HG03159 (cell line): ENCODE data around the gene CLEC18A.
"Not testable (repeated sequence)": the region's sequence is repeated elsewhere in the genome, so short reads cannot be mapped to it uniquely, and the experiment has no call there.

ENCODE experiments used
- ATAC-seq: cut with Tn5 transposase; IDR thresholded peaks from one replicate; pipeline ENCODE4 v1.9.1; 2021; ENCODE audit warnings: mild to moderate bottlenecking, moderate library complexity; ENCODE audit not compliant: unreplicated experiment

Gene CLEC18A

DNA sequence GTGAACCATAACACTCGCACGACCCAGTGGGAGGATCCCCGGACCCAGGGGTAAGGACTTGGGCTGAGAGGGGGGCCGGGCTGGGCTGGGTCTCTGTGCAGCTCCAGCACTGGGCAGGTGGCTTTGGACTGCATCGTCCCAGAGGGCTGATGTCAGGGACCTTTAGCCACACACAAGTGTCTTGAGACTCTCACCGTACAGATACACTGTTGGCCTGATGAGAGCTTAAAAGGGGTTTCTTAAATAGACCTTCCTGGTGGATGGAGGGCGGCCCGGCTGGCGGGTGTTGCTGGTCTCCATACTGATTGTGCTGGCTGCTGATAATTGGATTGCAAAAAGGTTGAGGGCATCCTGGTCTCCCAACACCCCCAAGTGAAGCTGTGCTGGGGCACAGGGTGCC is 21.7 kb upstream of the CLEC18A start:
- no peak for ATAC-seq

DNA sequence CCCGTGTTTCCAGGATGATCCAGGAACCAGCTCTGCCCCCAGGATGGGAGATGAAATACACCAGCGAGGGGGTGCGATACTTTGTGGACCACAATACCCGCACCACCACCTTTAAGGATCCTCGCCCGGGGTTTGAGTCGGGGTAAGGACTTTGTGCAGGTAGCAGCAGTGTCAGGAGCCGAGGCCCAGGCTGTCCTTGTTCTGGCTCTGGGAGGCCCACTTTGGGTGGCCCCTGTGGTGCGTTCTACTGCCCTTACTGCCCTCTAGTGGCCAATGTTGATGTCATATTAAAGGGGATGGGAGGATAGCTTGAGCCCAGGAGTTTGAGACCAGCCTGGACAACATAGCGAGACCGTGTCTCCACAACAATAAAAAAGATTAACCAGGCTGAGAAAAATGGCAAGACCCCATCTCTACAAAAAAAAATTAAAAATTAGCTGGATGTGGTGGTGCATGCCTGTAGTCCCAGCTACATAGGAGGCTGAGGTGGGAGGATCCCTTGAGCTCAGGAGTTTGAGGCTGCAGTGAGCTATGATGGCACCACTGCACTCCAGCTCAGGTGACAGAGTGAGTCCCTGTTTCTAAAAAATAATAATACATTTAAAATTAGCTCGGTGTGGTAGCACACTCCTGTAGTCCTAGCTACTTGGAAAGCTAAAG is 20.9 kb upstream of the CLEC18A start:
- no peak for ATAC-seq

DNA sequence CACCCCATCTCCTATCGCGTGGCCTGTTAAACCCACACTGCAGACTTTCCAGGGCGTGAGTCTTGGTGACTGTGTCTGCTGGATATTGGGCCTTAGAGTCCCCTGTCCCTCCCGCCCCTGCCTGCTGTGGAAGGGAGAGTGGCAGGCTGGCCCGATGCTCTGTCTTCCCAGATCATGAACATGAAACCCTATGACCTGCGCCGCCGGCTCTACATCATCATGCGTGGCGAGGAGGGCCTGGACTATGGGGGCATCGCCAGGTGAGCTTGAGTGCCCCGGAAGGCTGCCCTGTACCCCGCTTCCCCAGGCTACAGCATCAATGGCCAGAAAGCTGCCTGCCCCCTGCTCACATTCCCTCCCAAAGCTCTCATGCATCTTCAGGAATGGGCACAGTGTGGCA is 19.5 kb upstream of the CLEC18A start:
- no peak for ATAC-seq

DNA sequence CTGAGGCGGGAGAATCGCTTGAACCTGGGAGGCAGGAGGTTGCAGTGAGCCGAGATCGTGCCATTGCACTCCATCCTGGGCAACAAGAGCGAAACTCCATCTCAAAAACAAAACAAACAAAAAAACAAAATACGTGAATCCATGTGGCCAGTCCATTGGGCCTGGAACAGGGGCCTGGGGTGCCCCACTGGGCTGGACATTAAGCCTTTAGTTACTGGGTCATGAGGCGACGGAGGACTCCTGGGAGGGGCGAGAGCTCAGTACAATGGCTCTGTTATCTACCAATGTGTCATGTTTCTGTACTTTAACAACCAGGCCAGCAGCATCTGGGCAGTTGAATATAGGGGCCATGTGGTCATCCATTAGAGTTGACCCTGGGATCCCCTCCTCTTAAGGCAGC is 18.9 kb upstream of the CLEC18A start:
- ATAC-seq, result no peak

DNA sequence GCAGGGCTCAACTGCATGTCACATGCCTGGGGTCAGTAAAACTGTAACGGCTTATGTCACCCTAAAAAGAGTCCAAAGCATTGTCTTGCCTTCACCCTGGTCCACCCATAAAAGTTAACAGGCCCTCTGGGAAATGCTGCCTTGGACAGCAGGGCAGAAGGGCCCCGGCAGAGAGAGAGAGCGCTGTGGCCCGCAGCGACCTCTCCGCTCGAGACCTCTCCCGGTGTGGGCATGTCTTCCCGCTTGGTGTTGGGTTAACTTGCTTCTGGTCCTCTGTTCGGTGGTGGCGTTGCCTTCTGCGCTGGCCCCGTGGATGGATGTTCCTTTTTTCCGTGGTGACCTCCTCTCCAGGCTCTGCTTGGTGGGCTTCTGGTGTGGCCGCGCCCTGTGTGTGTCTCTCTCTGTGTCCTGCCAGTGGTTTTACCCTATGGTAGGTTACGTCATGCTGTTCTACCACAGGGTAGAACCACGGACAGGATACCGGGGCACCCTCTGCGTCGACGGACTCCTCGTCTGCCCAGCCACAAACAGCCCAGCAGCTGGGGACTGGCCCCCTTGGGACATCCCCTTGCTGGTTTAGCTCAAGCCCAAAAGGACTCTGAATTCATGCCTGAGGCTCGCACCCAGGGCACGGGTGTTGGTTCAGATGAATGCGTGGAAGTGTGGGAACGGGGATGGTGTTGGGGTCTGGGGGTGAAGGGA is 18.3 kb upstream of the CLEC18A start:
- ATAC-seq, result no peak

DNA sequence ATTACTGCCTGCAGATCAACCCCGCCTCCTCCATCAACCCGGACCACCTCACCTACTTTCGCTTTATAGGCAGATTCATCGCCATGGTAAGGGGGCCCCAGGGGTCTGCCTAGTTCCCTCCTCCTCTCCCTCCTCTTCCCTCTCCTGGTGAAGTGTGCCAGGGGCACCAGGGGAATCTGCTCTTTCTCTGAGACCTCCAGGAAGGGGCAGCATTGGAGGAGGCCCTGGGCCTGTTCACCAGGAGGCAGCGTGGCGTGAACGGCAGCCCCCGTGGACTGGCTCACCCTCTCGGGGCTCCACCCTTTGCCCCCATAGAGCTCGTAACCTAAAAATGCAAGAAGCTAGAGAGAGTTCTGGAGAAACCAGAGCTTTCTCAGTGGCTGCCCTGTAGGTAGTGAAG is 17.1 kb upstream of the CLEC18A start:
- no peak for ATAC-seq

DNA sequence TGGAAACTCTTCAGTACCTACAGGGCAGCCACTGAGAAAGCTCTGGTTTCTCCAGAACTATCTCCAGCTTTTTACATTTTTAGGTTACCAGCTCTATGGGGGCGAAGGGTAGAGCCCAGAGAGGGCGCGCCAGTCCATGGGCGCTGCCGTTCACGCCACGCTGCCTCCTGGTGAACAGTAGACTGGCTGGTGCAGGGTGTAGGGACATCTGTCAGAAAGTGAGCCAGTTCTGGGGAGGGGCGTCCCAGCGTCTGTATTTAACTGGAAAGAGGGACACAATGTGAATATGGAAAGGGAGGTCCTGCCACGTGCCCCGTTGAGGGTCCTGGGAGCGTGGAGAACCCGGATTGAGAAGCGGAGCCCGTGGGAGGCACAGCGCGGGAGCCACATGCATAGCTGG is 16.4 kb upstream of the CLEC18A start:
- no peak for ATAC-seq

DNA sequence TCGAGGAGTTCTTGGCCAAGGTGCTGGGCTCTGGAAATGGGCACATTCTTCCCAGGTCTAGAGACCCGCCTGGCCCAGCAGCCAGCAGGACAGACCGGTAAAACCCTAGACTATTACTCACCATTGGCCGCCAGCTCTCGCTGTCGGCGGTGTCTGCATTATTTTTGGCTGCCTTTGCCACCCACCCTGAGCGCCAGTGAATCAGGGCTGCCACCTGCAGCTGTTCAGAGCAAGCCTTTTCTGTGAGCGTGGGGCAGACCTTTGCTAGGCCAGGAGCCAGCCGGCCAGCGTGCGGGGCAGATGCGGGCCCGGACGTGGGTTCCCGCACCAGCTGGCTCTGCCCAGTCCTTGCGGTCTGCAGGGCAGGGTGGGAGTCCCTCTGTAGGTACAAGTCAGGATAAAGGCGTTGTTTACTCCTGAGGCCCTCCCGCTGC is 15.8 kb upstream of the CLEC18A start:
- ATAC-seq, result no peak

DNA sequence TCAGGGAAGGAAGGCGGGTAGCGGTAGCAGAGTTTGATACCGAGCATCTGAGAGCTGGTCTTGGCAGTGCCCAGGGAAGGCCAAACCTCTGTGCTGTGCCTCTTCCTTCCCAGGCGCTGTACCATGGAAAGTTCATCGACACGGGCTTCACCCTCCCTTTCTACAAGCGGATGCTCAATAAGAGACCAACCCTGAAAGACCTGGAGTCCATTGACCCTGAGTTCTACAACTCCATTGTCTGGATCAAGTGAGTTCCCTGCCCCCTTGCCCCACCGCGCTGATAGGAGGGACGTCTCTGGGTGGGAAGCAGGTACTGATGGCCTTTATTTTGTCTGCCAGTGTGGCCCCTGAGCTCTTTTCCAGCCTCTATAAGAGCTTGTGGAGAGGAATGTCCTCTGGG is 15.4 kb upstream of the CLEC18A start:
- no peak for ATAC-seq

DNA sequence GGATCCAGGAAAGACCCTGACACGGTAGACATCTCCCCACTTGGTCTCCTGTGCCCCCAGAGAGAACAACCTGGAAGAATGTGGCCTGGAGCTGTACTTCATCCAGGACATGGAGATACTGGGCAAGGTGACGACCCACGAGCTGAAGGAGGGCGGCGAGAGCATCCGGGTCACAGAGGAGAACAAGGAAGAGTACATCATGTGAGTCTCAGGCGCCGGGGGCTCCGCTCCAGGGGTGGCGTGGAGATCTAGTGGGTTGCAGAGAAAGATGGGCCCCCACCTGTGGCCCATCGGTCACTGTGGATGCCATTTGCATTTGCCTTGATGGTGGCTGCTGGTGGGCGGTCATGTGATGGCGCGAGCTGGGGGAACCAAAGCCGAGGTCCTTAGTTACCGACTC is 14.9 kb upstream of the CLEC18A start:
- ATAC-seq, result no peak

DNA sequence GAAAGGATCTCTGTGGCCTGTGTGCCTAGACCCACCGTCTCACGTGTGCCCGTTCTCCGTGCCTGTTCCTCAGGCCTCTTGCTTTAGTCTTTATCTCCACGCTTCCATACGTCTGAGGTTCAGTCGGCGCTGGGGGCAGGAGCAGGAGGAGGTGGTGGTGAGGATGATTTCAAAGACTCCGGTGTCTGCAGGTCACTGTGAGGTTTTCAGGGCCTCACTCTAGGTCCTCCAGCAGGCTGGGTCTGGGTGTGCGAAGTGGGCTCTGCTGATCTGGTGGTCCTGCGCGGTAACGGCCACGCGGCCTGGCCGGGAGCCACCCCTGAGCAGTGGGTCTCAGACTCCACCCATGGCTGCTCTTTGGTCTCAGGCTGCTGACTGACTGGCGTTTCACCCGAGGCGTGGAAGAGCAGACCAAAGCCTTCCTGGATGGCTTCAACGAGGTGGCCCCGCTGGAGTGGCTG is 14.4 kb upstream of the CLEC18A start:
- no peak for ATAC-seq

DNA sequence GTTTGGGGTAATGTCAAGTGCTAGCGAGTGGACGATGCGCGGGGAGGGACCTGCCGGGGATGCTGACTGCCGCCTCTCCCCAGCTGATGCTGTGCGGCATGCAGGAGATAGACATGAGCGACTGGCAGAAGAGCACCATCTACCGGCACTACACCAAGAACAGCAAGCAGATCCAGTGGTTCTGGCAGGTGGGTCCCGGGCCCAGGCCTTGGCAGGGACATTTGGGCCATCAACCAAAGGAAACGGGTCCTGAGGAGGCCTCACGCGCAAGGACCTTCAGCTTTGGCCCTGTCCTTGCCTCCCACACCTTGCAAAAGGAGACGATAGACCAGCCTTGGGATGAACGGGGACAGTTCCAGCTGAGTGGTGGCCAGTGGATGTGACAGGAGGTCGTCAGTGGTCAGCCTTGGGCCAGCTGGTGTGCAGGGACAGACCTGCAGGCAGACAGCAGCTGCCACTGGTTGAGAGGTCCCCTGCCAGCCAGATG is 13.6 kb upstream of the CLEC18A start:
- no peak for ATAC-seq

DNA sequence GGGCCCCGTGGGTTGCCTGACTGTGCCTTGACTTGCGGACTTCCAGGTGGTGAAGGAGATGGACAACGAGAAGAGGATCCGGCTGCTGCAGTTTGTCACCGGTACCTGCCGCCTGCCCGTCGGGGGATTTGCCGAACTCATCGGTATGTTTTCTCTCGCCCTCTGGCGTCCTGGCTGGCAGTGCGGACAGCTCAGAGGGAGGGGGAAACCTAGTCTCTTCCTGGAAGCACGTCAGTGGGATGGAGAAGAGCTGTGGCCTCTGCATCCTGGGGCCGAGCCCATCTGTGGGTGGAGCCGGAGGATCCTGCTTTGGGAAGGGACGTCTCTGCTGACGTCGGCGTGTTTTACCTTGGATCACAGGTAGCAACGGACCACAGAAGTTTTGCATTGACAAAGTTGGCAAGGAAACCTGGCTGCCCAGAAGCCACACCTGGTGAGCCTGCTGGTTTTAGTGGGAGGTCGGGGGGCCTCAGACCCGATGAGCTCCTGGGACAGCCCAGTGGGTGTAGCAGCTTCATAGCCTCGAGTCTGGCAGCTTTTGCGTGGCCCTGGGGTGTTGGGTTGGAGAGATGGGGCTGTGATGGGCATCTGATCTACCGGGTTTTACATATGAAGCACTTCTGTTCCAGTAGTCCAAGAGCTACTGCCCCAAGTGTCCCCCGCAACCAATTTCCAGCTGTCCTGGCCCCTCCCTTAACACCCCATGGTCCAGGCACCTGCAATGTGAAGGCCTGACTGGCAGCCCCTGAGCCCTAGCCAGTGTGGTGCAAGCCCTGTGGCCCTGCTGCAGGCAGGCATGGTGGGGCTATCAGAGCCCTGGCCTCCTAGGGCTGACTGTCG is 11.9 kb upstream of the CLEC18A start:
- ATAC-seq, result no peak

DNA sequence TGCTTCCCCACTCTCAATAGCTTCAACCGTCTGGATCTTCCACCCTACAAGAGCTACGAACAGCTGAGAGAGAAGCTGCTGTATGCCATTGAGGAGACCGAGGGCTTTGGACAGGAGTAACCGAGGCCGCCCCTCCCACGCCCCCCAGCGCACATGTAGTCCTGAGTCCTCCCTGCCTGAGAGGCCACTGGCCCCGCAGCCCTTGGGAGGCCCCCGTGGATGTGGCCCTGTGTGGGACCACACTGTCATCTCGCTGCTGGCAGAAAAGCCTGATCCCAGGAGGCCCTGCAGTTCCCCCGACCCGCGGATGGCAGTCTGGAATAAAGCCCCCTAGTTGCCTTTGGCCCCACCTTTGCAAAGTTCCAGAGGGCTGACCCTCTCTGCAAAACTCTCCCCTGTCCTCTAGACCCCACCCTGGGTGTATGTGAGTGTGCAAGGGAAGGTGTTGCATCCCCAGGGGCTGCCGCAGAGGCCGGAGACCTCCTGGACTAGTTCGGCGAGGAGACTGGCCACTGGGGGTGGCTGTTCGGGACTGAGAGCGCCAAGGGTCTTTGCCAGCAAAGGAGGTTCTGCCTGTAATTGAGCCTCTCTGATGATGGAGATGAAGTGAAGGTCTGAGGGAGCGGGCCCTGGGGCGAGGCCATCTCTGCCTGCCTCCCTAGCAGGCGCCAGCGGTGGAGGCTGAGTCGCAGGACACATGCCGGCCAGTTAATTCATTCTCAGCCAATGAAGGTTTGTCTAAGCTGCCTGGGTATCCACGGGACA is 11.1 kb upstream of the CLEC18A start:
- ATAC-seq, result no peak

DNA sequence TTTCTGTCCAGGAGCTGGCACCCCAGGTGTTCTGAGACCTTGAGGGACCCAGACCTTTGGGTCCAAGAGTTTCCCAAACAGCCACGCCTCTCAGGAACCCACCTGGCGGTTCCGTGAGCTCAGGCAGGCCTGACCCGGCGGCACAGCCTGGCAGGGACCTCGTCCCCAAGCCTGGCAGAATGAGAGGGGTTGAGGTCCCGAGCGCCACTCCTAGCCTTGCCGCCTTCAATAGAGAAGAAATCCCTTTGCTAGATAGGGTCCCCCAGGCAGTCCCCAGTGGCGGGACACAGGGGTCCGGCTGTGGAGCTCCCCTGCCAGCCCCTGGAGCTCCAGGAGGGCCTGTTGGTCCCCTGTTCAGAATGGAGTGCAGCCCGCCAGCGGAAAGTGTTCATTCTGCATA is 10.5 kb upstream of the CLEC18A start:
- ATAC-seq, result no peak

DNA sequence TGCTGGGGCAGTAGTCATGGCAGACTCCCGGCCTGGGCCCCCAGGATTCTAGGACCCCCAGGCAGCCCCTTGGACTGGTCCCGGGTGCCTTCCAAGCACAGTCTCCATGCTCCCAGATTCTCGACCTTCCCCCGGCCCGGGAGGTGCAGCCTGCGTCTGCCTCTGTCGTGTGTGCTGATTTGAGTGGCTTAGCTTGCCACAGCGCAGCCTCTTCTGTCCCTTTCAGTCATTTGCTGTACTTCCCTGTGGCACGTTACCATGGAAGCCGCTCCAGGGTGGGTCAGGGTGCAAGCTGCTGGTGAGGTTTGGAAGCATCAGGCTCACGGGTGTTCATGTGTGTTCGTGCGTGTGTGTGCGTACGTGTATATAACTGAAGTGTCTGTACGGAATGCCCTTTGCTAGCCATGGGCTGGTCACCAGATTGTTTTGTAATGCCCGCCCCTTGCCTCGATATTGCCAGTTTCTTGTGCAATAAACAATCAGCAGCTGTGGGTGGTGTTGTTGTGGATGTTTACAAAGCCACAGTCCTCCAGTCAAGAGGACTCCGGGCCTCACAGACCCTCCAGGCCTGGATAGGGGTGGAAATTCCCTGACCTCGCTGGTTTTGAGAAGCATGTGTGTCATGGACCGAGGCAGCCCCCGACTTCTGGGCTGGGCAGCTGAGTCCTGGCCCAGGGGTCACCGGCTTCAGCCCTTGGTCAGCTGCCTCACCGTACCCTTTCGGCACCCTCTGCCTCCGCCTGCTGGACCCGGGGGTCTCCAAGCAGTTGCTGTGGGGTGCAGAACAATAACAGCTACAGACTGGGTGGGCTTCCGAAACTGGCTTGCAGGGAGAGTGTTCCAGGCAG is 9.7 kb upstream of the CLEC18A start:
- no peak for ATAC-seq

DNA sequence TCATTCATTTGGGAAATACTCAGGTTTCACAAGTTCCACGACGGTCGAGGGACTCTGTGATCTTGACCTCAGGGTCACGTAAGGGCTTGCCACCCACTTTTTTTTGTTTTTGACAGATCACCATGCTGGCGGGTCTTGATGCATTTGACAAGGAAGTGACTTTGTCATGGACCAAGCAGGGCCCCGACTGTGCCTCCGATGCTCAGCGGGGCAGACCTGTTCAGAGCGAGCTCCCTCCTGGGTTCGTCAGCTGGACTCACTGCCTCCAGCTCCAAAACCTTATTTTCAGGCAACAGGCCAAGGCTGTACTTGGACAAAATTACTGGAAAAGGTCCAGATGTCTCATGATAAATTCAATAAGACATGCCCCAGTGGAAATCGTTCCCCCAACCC is 9.0 kb upstream of the CLEC18A start:
- ATAC-seq, result no peak

DNA sequence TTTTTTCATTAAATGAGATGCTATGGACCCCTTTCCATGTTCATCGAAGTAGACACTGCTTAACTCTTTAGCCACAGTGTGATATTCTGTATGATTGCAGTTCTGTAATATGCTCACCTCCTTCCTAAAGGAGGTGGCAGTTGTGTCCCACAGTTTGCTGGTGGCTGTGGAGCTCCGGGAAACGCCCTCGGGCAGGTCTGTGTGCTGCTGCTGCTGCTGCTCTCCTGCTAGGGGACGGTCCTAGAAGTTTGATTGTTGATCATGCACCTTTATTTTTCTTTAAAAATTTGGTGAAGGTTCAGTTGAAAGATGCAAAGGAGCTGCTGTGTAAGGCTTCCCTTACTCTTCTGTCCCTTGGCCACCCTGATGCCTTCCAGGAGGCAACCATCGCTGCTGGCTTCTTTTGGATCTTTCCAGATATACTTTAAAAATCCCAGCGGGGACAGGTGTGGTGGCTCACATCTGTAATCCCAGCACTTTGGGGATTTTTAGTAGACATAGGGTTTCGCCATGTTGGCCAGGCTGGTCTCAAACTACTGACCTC is 8.4 kb upstream of the CLEC18A start:
- ATAC-seq, result no peak

DNA sequence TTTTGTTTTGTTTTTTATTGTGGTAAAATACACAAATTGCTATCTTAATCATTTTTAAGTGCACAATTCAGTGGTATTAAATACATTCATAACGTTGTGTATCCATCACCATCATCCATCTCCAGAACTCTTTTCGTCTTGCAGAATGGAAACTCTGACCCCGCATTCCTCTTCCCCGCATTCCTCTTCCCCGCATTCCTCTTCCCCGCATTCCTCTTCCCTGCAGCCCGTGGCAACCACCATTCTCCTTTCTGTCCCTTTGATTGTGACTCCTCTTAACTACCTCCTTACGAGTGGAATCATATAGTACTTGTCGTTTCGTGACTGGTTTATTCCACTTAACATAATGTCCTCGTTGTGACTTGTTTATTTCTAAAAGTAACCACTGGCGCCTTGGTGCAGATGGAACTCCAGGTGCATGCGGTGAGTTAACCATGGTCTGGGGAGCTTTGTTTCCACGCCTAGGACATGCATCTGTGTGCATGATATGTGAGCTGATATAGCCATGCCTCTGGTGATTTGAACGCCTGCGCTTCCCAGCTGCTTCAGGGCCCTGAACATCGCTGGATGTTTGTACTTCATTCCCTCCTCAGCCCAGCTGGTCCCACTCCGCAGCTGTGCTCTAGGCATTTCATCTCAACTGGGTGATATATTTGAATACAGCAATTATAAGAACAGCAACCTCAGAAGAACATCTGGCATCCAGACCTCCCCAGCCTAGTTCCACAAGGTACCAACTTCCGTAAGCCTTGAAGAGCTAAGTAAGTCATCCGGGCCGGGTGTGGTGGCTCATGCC is 7.7 kb upstream of the CLEC18A start:
- ATAC-seq, result not testable (repeated sequence)
